ENCODE measurements around the gene LRRC27. TPM values are rescaled to one million over a fixed set of nuclear protein-coding genes. Genes with fewer than 3 reads are reported as not detected.
A peak's percentile ranks its signal among the peaks of the same experiment; 100 is the strongest.
"Not testable (repeated sequence)": the region's sequence is repeated elsewhere in the genome, so short reads cannot be mapped to it uniquely, and the experiment has no call there.

The LRRC27 gene
- total RNA-seq, 2 donors from 2014 or later: 6.5 to 8.5 TPM

DNA sequence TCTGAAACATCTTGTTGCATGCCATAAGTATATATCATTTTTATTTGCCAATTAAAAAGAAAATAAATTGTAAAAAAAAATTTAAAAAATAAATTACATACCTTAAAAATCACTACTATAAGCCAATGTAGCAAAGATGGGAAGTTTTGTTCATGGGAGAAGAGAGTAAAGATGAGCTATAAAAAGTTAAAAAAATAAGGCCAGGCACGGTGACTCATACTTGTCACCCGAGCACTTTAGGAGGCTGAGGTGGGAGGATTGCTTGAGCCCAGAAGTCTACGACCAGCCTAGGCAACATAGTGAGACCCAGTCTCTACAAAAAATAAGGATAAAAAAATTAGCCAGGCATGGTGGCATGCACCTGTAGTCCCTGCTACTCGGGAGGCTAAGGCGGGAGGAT lies 15.9 kb upstream of the LRRC27 start:
- ATAC-seq (no peak), DNase-seq (ENCODE audit: low spot score) (no peak)
- Mint-ChIP-seq H3K9me3 (no peaks in the 10 kb centered on the region), H3K4me1 (ENCODE audit: low read depth in 2 of 2) (peaks cover 17 to 19% of the 10 kb centered on the region in 2 donors), H3K36me3 (no peaks in the 10 kb centered on the region), H3K27me3 (peaks cover 0 to 5% of the 10 kb centered on the region in 2 donors), H3K4me3 (no peak overlapping the region), H3K27ac (no peak overlapping the region)

DNA sequence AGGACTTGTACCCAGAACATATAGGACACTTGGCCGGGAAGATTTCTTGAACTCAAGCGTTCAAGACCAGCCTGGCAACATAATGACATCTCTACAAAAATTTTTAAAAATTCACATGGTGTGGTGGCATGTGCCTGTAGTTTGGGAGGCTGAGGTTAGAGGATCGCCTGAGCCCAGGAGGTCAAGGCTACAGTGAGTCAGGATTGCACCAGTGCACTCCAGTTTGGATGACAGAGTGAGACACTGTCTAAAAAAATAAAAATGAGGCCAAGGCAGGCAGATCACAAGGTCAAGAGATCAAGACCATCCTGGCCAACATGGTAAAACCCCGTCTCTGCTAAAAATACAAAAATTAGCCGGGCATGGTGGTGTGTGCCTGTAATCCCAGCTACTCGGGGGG lies 14.5 kb upstream of the LRRC27 start:
- not testable (repeated sequence) for H3K27me3 Mint-ChIP-seq; H3K27ac Mint-ChIP-seq; H3K9me3 Mint-ChIP-seq; H3K4me3 Mint-ChIP-seq; H3K36me3 Mint-ChIP-seq; DNase-seq (ENCODE audit: low spot score); ATAC-seq
- peaks cover 19 to 20% of the 10 kb centered on the region in 2 donors for H3K4me1 Mint-ChIP-seq (ENCODE audit: low read depth in 2 of 2)

DNA sequence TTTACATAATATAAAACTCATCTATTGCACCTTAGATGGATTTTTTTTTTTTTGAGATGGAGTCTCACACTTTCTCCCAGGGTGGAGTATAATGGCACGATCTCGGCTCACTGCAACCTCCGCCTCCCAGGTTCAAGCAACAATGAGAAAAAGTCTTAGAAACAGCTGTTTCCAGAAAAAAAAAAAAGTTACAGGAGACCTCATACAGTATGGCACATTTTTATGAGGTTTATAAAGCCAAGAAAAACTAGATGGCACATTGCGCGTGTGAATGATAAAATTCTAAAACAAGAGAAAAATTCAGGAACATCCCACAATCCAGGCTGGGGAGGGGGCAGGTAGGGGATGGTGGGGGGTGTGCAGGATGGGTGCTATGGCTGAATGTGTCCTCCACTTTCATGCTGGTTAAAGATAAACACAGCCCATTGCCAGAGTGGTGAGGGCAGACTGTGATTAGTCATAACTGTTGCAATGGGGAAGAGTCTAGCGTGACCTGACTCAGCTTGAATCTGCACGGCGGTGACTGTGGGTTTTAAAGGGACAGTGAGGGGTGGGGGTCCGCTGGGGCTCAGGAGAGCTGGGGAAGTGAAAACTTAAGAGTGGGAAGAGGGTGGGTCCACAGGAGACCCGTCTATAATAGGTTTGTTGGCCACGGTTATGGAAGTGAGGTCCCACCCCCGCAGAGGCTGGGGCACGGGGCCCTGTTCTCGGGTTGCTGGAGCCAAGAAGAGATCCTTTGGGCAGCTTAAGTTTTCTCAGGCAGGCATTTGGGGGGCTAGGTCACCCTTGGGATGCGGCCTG lies 11.9 kb upstream of the LRRC27 start:
- H3K9me3 Mint-ChIP-seq: no peaks in the 10 kb centered on the region
- H3K27me3 Mint-ChIP-seq: no peaks in the 10 kb centered on the region
- peaks cover 35 to 39% of the 10 kb centered on the region in 2 donors for H3K4me1 Mint-ChIP-seq (ENCODE audit: low read depth in 2 of 2)
- H3K36me3 Mint-ChIP-seq: peaks cover 7% of the 10 kb centered on the region
- ATAC-seq (peak; percentile 97), DNase-seq (ENCODE audit: low spot score) (peak; percentile 71)
- H3K4me3 Mint-ChIP-seq: peak overlapping the region; percentile 66
- peak overlapping the region; percentile 61 to 83 for H3K27ac Mint-ChIP-seq

GRCh38 chr10:132320654-132321469 lies 11.1 kb upstream of the LRRC27 start:
- H3K4me3 Mint-ChIP-seq: peak overlapping the region; percentile 66
- DNase-seq (ENCODE audit: low spot score) (no peak), ATAC-seq (no peak)
- H3K36me3 Mint-ChIP-seq: peaks cover 8% of the 10 kb centered on the region
- no peaks in the 10 kb centered on the region for H3K9me3 Mint-ChIP-seq
- H3K4me1 Mint-ChIP-seq (ENCODE audit: low read depth in 2 of 2): peaks cover 35 to 40% of the 10 kb centered on the region in 2 donors
- no peaks in the 10 kb centered on the region for H3K27me3 Mint-ChIP-seq
- H3K27ac Mint-ChIP-seq: peak overlapping the region; percentile 61 to 83

GRCh38 chr10:132321726-132322125 lies 10.3 kb upstream of the LRRC27 start:
- no peak for DNase-seq (ENCODE audit: low spot score)
- ATAC-seq: no peak
- H3K27me3 Mint-ChIP-seq: no peaks in the 10 kb centered on the region
- no peaks in the 10 kb centered on the region for H3K9me3 Mint-ChIP-seq
- peaks cover 35 to 44% of the 10 kb centered on the region in 2 donors for H3K4me1 Mint-ChIP-seq (ENCODE audit: low read depth in 2 of 2)
- no peak overlapping the region for H3K27ac Mint-ChIP-seq
- H3K4me3 Mint-ChIP-seq: no peak overlapping the region
- peaks cover 8% of the 10 kb centered on the region for H3K36me3 Mint-ChIP-seq

GRCh38 chr10:132322586-132323048 lies 9.4 kb upstream of the LRRC27 start:
- no peaks in the 10 kb centered on the region for H3K27me3 Mint-ChIP-seq
- no peaks in the 10 kb centered on the region for H3K9me3 Mint-ChIP-seq
- peaks cover 40 to 53% of the 10 kb centered on the region in 2 donors for H3K4me1 Mint-ChIP-seq (ENCODE audit: low read depth in 2 of 2)
- DNase-seq (ENCODE audit: low spot score) (no peak), ATAC-seq (peak in 1 of 2 donors; percentile 31)
- peak overlapping the region; percentile 36 for H3K4me3 Mint-ChIP-seq
- peak overlapping the region; percentile 49 to 65 for H3K27ac Mint-ChIP-seq
- H3K36me3 Mint-ChIP-seq: peaks cover 8% of the 10 kb centered on the region

DNA sequence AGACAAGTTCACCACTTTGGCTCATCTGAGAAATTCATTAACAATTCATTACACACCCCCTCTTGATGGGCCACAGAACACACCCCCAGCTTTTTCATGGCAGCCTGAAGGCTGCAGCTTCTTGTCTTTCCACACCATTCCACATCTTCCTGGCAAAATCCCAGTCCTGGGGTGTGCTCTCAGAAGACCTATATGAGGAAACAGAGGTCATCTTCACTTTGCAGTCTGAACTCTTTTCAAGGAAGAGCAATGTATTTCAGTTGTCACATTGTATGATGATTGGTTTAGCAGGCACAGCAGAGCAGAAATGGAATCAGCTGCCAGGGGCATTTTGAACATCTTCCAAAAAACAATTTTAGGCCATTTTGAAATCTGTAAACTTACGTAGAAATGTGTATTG lies 7.8 kb upstream of the LRRC27 start:
- ATAC-seq (no peak), DNase-seq (ENCODE audit: low spot score) (no peak)
- Mint-ChIP-seq H3K27me3 (no peaks in the 10 kb centered on the region), H3K9me3 (no peaks in the 10 kb centered on the region), H3K4me1 (ENCODE audit: low read depth in 2 of 2) (peaks cover 50 to 67% of the 10 kb centered on the region in 2 donors), H3K27ac (peak overlapping the region; percentile 7 to 21), H3K36me3 (peaks cover 8% of the 10 kb centered on the region), H3K4me3 (no peak overlapping the region)

- H3K36me3 Mint-ChIP-seq: peaks cover 16% of the 10 kb centered on the region
- DNase-seq (ENCODE audit: low spot score): no peak
- no peaks in the 10 kb centered on the region for H3K27me3 Mint-ChIP-seq
- H3K4me3 Mint-ChIP-seq: no peak overlapping the region
- ATAC-seq: no peak
- no peaks in the 10 kb centered on the region for H3K9me3 Mint-ChIP-seq
- H3K27ac Mint-ChIP-seq: peak overlapping the region; percentile 52 to 60
- peaks cover 50 to 65% of the 10 kb centered on the region in 2 donors for H3K4me1 Mint-ChIP-seq (ENCODE audit: low read depth in 2 of 2)
Observed at GRCh38 chr10:132326344-132326889, 5.6 kb upstream of the LRRC27 start.

DNA sequence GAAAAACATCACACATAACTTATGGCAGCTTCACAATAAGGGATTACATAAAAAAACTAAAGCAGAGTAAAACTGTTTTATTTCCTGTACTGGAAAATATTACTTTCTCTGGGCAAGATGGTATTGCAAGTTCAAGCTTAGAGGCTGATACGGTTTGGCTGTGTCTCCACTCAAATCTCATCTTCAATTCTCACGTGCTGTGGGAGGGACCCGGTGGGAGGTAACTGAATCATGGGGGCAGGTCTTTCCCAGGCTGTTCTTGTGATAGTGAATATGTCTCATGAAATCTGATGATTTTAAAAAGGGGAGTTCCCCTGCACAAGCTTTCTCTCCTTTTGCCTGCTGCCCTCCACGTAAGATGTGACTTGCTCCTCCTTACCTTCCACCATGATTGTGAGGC lies 5.1 kb upstream of the LRRC27 start:
- ATAC-seq: no peak
- DNase-seq (ENCODE audit: low spot score): no peak
- H3K9me3 Mint-ChIP-seq: no peaks in the 10 kb centered on the region
- peaks cover 16% of the 10 kb centered on the region for H3K36me3 Mint-ChIP-seq
- H3K27ac Mint-ChIP-seq: peak overlapping the region; percentile 52 to 60
- no peaks in the 10 kb centered on the region for H3K27me3 Mint-ChIP-seq
- peaks cover 52 to 70% of the 10 kb centered on the region in 2 donors for H3K4me1 Mint-ChIP-seq (ENCODE audit: low read depth in 2 of 2)
- no peak overlapping the region for H3K4me3 Mint-ChIP-seq

GRCh38 chr10:132328106-132328505 lies 3.9 kb upstream of the LRRC27 start:
- Mint-ChIP-seq H3K9me3 (no peaks in the 10 kb centered on the region), H3K27ac (peak overlapping the region; percentile 84 to 88), H3K36me3 (peaks cover 16% of the 10 kb centered on the region), H3K4me1 (ENCODE audit: low read depth in 2 of 2) (peaks cover 52 to 75% of the 10 kb centered on the region in 2 donors), H3K4me3 (peak overlapping the region; percentile 97), H3K27me3 (no peaks in the 10 kb centered on the region)
- DNase-seq (ENCODE audit: low spot score) (no peak), ATAC-seq (no peak)

GRCh38 chr10:132328738-132329137 lies 3.3 kb upstream of the LRRC27 start:
- peak overlapping the region; percentile 97 for H3K4me3 Mint-ChIP-seq
- H3K27me3 Mint-ChIP-seq: no peaks in the 10 kb centered on the region
- peaks cover 48 to 74% of the 10 kb centered on the region in 2 donors for H3K4me1 Mint-ChIP-seq (ENCODE audit: low read depth in 2 of 2)
- H3K9me3 Mint-ChIP-seq: no peaks in the 10 kb centered on the region
- ATAC-seq (no peak), DNase-seq (ENCODE audit: low spot score) (no peak)
- peaks cover 16% of the 10 kb centered on the region for H3K36me3 Mint-ChIP-seq
- H3K27ac Mint-ChIP-seq: peak overlapping the region; percentile 84 to 88

- Mint-ChIP-seq H3K4me1 (ENCODE audit: low read depth in 2 of 2) (peaks cover 45 to 69% of the 10 kb centered on the region in 2 donors), H3K27me3 (no peaks in the 10 kb centered on the region), H3K4me3 (peak overlapping the region; percentile 97), H3K27ac (peak overlapping the region; percentile 84 to 88), H3K9me3 (no peaks in the 10 kb centered on the region), H3K36me3 (peaks cover 11% of the 10 kb centered on the region)
- DNase-seq (ENCODE audit: low spot score) (no peak), ATAC-seq (no peak)
Observed at GRCh38 chr10:132329565-132330485, 2.2 kb upstream of the LRRC27 start.

GRCh38 chr10:132330486-132330833 lies 1.5 kb upstream of the LRRC27 start:
- H3K4me1 Mint-ChIP-seq (ENCODE audit: low read depth in 2 of 2): peaks cover 44 to 68% of the 10 kb centered on the region in 2 donors
- DNase-seq (ENCODE audit: low spot score) (no peak), ATAC-seq (no peak)
- H3K4me3 Mint-ChIP-seq: peak overlapping the region; percentile 97
- no peaks in the 10 kb centered on the region for H3K27me3 Mint-ChIP-seq
- H3K27ac Mint-ChIP-seq: peak overlapping the region; percentile 84 to 88
- H3K9me3 Mint-ChIP-seq: no peaks in the 10 kb centered on the region
- H3K36me3 Mint-ChIP-seq: peaks cover 8% of the 10 kb centered on the region

All from natural killer cell treated with Interleukin-12 subunit alpha and Interleukin-12 subunit beta and Interleukin-15 and Interleukin-18, amount 100 ng/mL, for 72 hours (primary cell).